ENCODE results near the gene LRRC4B.

Gene LRRC4B

DNA sequence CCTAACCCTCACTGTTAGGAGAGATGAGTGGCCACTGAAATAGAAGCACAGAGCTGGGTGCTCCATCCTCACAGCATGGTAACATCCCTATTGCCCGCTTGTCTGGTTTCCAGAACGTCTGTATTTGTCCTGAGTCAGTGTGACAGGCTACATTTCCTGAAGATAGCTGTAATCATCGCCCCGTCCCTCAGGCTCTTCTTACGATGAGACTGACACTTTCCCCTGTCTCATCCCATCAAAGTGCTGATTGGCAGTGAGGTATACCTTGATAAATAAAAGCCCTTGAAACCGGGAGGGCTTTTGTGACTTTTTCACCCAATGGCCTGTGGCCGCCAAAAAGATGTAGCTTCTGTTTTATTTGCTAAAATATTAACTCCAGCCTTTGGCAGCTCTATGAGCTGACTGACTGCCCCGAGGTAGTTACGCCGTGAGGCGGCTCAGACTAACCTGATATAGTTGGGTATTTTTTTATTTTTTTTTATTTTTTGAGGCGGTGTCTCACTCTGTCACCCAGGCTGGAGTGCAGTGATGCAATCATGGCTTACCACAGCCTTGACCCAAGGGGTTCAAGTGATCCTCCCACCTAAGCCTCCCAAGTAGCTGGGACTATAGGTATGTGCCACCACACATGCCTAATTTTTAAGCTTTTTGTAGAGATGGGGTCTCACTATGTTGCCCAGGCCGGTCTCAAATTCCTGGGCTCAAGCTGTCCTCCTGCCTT, 5.7 kb upstream of the LRRC4B start:
- DNase-seq (ENCODE audit: low read depth in 2 of 3, low spot score in 1 of 3), result no peak

DNA sequence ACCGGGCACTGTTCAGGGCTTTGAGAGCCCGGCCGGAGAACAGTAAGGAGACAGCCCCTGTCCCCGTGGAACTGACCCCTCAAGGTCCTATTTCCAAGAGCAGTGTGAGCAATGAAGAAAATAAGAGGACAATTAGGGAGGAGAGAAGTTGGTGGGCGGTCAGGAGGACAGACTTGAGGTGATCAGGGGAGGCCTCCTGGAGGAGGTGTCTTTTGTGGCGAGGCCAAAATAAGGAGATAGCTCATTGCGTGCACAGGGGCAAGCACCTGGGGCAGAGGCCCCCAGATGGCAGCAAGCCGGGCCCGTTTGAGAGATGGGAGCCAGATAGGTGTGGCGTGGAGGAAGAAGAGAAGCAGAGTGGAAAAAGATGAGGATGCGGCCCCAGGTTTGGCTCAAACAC, 2.8 kb upstream of the LRRC4B start:
- DNase-seq (ENCODE audit: low read depth in 2 of 3, low spot score in 1 of 3), result no peak

- no peak for DNase-seq (ENCODE audit: low read depth in 2 of 3, low spot score in 1 of 3)
Measured at GRCh38 chr19:50569938-50570540, 1.8 kb upstream of the LRRC4B start.

DNA sequence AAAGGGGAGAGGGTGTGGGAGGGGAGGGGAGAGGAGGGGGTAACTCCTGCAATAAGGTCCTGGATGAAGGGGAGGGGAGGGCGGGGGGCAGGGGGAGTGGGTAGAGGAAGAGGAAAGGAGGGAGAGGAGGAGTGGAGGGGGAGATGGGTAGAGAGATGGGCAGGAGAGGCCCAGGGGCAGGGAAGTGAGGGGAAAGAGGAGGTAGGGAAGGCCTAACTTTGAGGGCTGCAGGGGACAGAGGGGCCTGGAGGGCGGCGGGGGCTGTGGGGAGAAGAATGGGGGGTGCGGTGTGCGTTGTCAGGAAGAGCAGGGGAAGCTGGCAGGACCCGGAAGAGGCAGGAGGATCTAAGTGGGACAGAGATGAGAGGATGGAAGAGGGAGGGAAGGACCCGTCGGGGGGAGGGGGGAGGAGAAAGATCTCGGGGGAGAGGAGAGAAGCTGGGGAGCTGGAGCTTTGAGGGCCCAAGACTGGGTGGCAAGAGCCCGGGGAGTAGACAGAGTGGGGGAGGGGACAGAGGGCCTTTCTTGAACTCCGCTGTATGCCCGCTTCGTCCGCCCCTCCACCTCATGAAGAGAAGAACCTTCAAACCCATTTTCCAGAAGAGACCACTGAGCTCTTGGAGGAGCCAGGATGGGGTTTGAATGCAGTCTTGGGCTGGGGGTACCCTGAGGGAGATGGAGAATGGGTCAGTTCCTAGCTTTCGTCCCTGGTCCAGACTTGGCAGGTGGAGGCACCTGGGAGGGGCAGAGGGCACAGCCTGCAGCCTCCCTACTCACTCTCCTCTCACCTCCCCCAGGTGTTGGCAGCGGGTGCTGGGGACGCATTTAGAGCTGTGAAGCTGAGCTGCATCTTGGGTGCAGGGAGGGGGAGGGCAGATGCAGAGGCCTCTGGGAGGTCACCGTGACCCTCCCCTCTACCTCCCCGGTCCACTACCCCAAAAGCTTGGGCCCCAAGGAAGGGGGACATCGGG, 778 bp upstream of the LRRC4B start:
- no peak for DNase-seq (ENCODE audit: low read depth in 2 of 3, low spot score in 1 of 3)

DNA sequence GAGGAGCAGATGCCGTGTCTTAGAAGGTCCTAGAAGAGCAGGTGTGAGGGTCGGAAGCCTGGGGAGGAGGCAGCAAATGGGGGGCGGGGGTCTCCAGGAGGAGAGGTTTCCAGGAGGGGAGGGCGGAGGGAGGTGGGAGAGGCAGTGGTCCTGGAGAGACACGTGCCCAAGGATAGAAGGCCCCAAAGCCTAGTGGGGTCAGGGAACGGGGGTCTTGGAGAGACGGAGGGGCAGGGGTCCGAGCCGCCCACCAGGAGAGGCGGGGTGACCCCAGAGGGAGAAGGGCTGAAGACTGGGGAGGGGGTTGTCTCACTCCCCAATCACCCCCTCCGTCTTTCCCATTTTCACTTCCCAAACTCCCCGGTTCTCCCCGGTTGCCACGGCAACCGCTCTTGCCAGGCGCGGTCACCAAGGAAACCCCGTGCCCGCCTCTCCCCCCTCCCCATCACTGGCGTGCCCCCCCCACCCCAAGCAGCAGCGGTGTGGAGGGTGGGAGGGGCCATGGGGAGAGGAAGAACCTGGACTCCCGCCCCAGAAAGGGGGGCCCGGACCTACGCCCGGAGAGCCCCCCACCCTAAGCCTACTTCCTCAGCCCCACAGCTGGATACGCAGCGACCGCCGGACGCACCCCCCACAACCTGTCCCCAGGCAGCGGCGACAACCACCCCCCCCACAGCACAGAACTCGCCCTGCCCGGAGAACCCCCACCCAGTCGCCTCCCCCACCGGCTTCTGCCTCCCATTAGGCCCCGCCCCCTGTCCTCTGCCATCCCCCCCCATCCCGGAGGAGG, 988 bp downstream of the LRRC4B start:
- DNase-seq (ENCODE audit: low read depth in 2 of 3, low spot score in 1 of 3), result no peak

DNA sequence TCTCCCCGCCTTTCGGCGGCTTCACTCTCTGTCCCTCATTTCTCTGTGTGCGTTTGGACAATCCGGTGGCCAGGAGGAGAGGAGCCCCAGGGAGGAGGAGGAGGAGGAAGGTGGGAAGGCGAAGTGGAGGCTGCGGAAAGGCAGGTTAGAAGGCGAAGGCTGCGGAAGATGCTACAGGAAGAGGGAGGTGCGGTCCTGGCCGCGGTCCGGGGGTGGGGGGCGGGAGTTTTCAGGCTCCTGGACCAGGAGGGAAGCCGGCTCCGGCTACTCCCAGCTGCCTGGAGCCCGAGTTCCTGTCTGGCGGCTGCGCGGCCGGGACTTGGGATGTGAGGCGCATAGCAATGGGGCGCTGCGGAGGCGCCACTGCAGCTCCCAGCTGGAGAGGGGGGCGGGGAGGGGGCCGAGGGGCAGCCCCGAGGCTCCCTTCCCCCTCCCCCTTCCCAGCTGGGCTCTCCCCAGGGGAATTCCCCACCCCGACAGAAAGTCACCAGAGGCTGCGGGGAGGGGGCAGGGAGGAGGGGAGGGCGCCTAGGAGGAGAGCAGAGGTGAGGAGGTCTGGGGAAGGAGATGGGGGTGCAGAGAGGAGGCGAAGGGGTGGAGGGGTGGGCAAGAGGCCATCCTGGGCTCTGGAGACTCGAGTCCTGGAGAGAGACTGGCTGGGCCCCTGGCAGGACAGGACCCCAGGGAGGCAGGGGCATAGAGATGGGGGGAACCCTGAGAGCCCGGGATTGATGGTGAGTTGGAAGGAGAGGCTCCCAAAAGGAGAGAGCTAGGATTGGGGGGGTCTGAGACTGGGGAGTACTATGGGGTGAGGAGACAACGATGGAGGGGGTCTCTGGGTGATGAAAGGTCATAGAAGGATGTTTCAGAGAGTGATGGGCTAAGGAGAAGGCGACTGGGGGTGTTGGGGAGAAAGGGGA, 2.0 kb downstream of the LRRC4B start:
- DNase-seq (ENCODE audit: low read depth in 2 of 3, low spot score in 1 of 3), result peak in 1 of 3 donors; percentile 49

DNA sequence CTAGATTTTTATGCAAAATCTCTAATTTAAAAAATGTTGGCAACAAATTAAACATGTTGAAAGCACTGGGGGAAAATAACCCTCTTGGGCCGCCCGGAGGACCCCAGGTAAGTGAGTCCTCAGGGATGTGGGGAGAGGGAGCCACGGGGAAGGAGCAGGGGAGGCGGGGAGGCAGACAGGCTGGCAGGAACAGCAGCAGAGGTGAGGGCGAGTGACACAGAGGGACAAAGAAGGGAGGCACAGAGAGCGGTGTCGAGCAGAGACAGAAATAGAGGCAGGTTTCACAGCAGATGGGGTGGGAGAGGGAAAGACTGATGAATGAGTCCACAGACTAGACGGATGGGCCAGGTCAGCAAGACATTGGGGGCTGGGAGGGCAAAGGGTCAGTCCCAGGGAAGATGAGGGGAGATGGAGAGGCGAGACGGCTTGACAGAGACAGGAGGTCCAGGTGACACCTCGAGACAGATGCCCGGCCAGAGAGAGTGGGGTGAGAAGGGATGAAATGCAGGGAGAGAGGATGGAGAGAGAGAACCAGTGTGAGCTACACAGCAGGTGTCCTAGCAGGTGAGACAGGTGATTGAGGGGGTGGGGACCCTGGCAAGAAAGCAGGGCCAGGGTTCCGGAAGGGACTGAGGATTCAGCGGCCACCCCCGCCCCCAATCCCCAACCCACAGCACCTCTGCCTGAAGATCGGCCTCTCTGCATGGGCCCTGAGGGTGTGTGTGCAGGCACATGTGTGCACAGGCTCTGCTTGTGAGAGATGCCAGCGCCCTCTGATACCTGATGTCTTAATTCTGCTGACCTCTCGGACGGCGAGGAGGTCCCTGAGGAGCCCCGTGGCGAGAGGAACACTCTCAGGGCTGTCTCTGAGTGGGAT, 3.8 kb downstream of the LRRC4B start:
- DNase-seq (ENCODE audit: low read depth in 2 of 3, low spot score in 1 of 3), result no peak

GRCh38 chr19:50563597-50563996, 4.6 kb downstream of the LRRC4B start:
- DNase-seq (ENCODE audit: low read depth in 2 of 3, low spot score in 1 of 3), result no peak

GRCh38 chr19:50562996-50563395, 5.2 kb downstream of the LRRC4B start:
- no peak for DNase-seq (ENCODE audit: low read depth in 2 of 3, low spot score in 1 of 3)

GRCh38 chr19:50562329-50562728, 5.9 kb downstream of the LRRC4B start:
- DNase-seq (ENCODE audit: low read depth in 2 of 3, low spot score in 1 of 3), result no peak

DNA sequence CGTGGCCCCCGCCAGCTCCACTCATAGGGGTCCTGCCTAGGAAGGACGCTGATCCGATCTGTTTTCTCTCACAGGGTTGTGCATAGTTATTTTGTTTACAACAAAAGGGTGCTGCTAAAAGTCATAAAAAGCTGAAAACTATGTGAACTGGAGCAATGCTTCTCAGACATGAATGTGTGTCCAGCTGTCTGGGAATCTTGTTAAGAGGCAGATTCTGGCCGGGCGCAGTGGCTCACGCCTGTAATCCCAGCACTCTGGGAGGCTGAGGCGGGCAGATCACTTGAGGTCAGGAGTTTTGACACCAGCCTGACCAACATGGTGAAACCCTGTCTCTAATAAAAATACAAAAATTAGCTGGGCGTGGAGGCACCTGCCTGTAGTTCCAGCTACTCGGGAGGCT, 8.6 kb downstream of the LRRC4B start:
- no peak for DNase-seq (ENCODE audit: low read depth in 2 of 3, low spot score in 1 of 3)

- DNase-seq (ENCODE audit: low read depth in 2 of 3, low spot score in 1 of 3), result no peak
Measured at GRCh38 chr19:50558449-50558848, 9.8 kb downstream of the LRRC4B start.

- DNase-seq (ENCODE audit: low read depth in 2 of 3, low spot score in 1 of 3), result no peak
Measured at GRCh38 chr19:50558039-50558438, 10.2 kb downstream of the LRRC4B start.

DNA sequence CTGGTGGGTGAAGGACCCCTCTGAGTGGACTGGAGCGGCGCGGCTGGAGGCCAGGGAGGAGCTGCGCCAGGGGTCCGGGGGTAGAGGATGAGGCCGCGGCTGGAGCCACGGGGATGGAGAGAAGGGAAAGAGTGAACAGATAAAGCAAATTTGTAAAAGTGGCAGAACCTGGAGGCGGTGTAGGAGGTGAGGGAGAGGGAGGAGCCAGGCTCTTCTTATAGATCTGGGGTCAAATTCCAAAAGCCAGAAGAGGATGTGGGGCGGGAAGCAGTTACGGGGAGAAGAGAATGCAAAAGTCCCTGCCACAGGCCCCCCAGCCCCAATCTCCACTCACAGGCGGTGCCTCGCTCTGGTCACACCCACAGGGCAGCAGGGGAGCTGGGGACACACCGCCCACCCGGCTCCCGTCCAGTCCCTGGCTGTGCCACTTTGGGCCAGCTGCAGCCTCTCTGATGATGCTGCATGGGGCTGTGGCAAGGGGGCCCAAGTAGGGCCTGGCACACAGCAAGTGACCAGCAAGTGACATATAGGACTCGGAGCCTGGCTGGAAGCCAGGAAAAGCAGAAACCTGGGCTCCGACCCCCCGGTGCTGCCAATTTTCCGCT, 11.1 kb downstream of the LRRC4B start:
- DNase-seq (ENCODE audit: low read depth in 2 of 3, low spot score in 1 of 3), result no peak

GRCh38 chr19:50556282-50557008, 11.8 kb downstream of the LRRC4B start:
- peak; percentile 59 to 86 (median 75) for DNase-seq (ENCODE audit: low read depth in 2 of 3, low spot score in 1 of 3)

DNA sequence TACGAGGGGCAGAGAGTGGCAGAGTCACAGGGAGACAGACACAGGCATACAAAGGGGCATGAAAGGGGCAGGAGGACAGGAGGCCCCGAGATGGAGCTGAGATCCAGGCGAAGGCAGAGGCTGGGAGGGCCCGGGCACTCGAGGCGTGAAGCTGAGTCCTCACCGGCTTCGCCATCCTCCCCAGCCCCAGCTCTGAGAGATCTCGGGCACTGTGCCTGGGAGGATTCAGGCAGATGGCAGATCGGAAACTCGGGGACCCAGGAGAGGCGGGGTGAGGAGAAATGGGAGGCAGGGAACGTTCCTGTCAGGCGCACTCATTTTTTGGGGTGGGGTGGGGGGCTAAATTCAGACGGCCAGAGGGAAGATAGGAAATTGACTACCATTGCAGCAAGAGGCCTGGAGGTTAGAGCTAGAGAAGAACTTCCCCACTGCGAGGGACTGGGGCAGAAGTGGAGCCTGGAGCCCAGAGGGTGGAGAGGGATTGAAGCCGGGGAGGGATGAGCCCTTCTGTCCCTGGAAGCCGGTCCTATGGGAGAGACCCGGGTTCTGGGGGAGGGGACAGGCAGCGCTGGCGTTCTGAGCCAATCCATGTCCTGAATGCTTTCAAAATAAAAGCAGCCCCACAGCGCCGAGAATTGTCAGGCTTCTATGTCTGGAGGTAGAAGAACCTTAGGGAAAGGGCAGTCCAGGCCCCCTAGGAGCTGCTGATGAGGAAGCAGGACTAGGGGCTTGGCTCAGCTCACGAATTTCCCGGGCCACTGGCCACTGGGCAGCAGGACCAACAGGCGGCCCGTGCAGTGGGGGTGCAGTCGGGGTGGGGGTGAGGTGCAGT, 12.6 kb downstream of the LRRC4B start:
- DNase-seq (ENCODE audit: low read depth in 2 of 3, low spot score in 1 of 3), result no peak

DNA sequence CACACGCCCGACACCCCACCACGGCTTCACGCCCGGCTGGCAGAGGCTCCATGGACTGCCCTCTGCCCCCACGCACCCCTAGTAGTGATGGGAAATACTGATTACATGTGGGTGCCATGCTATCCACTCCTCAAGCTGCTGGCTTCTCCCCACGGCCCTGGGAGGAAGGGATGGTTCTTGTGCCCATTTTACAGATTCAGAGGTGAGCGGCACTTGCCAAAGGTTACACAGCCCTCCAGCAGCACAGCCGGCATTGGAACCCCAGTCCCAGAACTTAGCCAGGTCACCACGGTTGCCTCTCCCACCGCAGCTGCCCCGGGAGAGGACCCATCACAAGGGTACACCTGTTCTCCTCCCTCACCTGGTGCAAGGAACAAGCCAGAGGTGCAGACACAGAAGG, 13.2 kb downstream of the LRRC4B start:
- no peak for DNase-seq (ENCODE audit: low read depth in 2 of 3, low spot score in 1 of 3)
